HCT116 (cell line): ENCODE results near the gene PNLDC1. TPM values are rescaled to one million over a fixed set of nuclear protein-coding genes. Genes with fewer than 3 reads are reported as not detected.
"Not testable (repeated sequence)": the region's sequence is repeated elsewhere in the genome, so short reads cannot be mapped to it uniquely, and the experiment has no call there.

Experiments
- ATAC-seq: fragments of 200-7000 bp; cut with Tn5 transposase; 2 replicates; pipeline ENCODE4 v1.9.1; 2020; ENCODE audit warnings: mild to moderate bottlenecking, moderate library complexity
- BruUV-seq: library from RNA; stranded (reverse); fragments of 400-500 nt; replicated peaks from 2 replicates; lab custom pipeline; 2021; lab: Mats Ljungman, UMichigan
- CTCF ChIA-PET: fragments of 300-600 bp; sonication (Branson Sonifier 250); formaldehyde crosslinking; loops from one replicate; lab custom pipeline; 2021; ENCODE audit warnings: antibody characterized with exemption; lab: Charles Lee
- POLR2A ChIA-PET: fragments of 300-600, 350-600 bp; sonication (Branson Sonifier 250); formaldehyde crosslinking; loops from one replicate; lab custom pipeline; 2021; ENCODE audit warnings: antibody characterized with exemption; lab: Charles Lee
- RAD21 ChIA-PET, 2 experiments: fragments of 300-600 bp; sonication (Branson Sonifier 250); formaldehyde crosslinking; loops; one replicate each; lab custom pipeline; 2023; ENCODE audit warnings: low total read pairs in 2 of 2; ENCODE audit not compliant: uncharacterized antibody in 2 of 2, unreplicated experiment in 2 of 2, low non-redundant PET in 1 of 2; lab: Charles Lee
- DNase-seq: peaks from one replicate; pipeline ENCODE4 v3.0.0-alpha.2; 2010; ENCODE audit warnings: low read depth, low spot score
- H2AFZ ChIP-seq: fragments of 200-600 bp; shearing (Covaris generic), sonication (generic); 2 replicates; pipeline ENCODE4 v1.6.1; 2017; ENCODE audit warnings: low read depth, mixed run types, mixed read lengths, antibody characterized with exemption, low read length; ENCODE audit not compliant: poor library complexity, severe bottlenecking
- H3K27ac ChIP-seq: 2 replicates; pipeline ENCODE4 v1.5.1; 2012; ENCODE audit warnings: low read depth, low read length
- H3K27me3 ChIP-seq: fragments of 200-600 bp; sonication (generic); 2 replicates; pipeline ENCODE4 v1.6.1; 2016; ENCODE audit warnings: mixed run types, low read length, mixed read lengths; ENCODE audit not compliant: insufficient read depth
- H3K36me3 ChIP-seq, 2 experiments: fragments of 200-500 bp in 1 of 2; fragments of 200-600 bp in 1 of 2; sonication (Bioruptor generic) in 1 of 2; sonication (generic) in 1 of 2; 2 replicates each; pipeline versions ENCODE4 v1.5.1 to v1.6.1; 2014 to 2016; ENCODE audit warnings: low read length in 2 of 2, inconsistent platforms in 1 of 2, mixed read lengths in 1 of 2, mixed run types in 1 of 2; ENCODE audit not compliant: insufficient read depth in 2 of 2, control insufficient read depth in 1 of 2
- H3K4me1 ChIP-seq, 2 experiments: fragments of 200-600 bp in 1 of 2; sonication (generic) in 1 of 2; 2 replicates each; pipeline versions ENCODE4 v1.5.1 to v1.6.1; 2012 to 2017; ENCODE audit warnings: low read length in 2 of 2, inconsistent platforms in 1 of 2, mild to moderate bottlenecking in 1 of 2, mixed read lengths in 1 of 2, mixed run types in 1 of 2, moderate library complexity in 1 of 2; ENCODE audit not compliant: insufficient read depth in 2 of 2, control insufficient read depth in 1 of 2
- H3K4me2 ChIP-seq: fragments of 200-600 bp; sonication (generic); 2 replicates; pipeline ENCODE4 v1.6.1; 2017; ENCODE audit warnings: mixed run types, low read length, mixed read lengths
- H3K4me3 ChIP-seq, 2 experiments: fragments of 200-600 bp in 1 of 2; sonication (generic) in 1 of 2; replicated peaks in 1 of 2; 2 replicates each; pipeline ENCODE4 v1.5.1; 2011 to 2016; ENCODE audit warnings: low read length in 2 of 2, control low read depth in 1 of 2, low read depth in 1 of 2, mild to moderate bottlenecking in 1 of 2, mixed read lengths in 1 of 2, mixed run types in 1 of 2
- H3K79me2 ChIP-seq: fragments of 200-600 bp; sonication (generic); 2 replicates; pipeline ENCODE4 v1.6.1; 2017; ENCODE audit warnings: mild to moderate bottlenecking, mixed run types, low read length, moderate library complexity, mixed read lengths; ENCODE audit not compliant: insufficient read depth
- H3K9ac ChIP-seq: fragments of 200-600 bp; sonication (generic); 2 replicates; pipeline ENCODE4 v1.6.1; 2016; ENCODE audit warnings: low read length, mixed read lengths
- H3K9me2 ChIP-seq: fragments of 200-600 bp; sonication (generic), shearing (Covaris generic); 2 replicates; pipeline ENCODE4 v1.6.1; 2017; ENCODE audit warnings: mixed run types, mild to moderate bottlenecking, moderate library complexity; ENCODE audit not compliant: insufficient read depth
- H3K9me3 ChIP-seq, 2 experiments: fragments of 200-500 bp in 1 of 2; fragments of 200-600 bp in 1 of 2; sonication (Bioruptor generic) in 1 of 2; sonication (generic) in 1 of 2; 2 replicates each; pipeline ENCODE4 v1.6.1; 2014 to 2017; ENCODE audit warnings: low read length in 2 of 2, mixed read lengths in 2 of 2, inconsistent platforms in 1 of 2, low read depth in 1 of 2, mild to moderate bottlenecking in 1 of 2, mixed run types in 1 of 2, moderate library complexity in 1 of 2; ENCODE audit not compliant: control insufficient read depth in 1 of 2, insufficient read depth in 1 of 2
- H4K20me1 ChIP-seq: fragments of 200-600 bp; sonication (generic), shearing (Covaris generic); 2 replicates; pipeline ENCODE4 v1.6.1; 2017; ENCODE audit warnings: mixed run types, mild to moderate bottlenecking, moderate library complexity; ENCODE audit not compliant: insufficient read depth
- EGR1 ChIP-seq: IDR thresholded peaks from 2 replicates; pipeline ENCODE4 v1.6.1; 2012; ENCODE audit warnings: low read depth
- YY1 ChIP-seq: IDR thresholded peaks from 2 replicates; pipeline ENCODE4 v1.6.1; 2011; ENCODE audit warnings: low read length, low read depth, moderate library complexity, mild to moderate bottlenecking; ENCODE audit not compliant: insufficient replicate concordance; ENCODE audit errors: extremely low read depth
- intact Hi-C: fragments of 100-400 bp; cut with micrococcal nuclease; formaldehyde crosslinking; loops from 2 replicates; pipeline ENCODE4 v1.10.0; 2022
- total RNA-seq: library from RNA; stranded (reverse); gene quantifications from one replicate; pipeline ENCODE4 v1.2.1, GENCODE V29; 2021; ENCODE audit not compliant: unreplicated experiment
- TF ChIP-seq, protein P1 (sequence below), 3 experiments: fragments of 200-600 bp in 1 of 3; sonication (generic) in 1 of 3; IDR thresholded peaks in 2 of 3; conservative IDR thresholded peaks in 1 of 3; 2 replicates each; pipeline ENCODE4 v1.5.1; 2012 to 2017; ENCODE audit warnings: low read depth in 2 of 3, low read length in 2 of 3, antibody characterized with exemption in 1 of 3, borderline replicate concordance in 1 of 3, control low read depth in 1 of 3, mild to moderate bottlenecking in 1 of 3, mixed read lengths in 1 of 3, mixed run types in 1 of 3, moderate library complexity in 1 of 3; ENCODE audit not compliant: insufficient read depth in 1 of 3

PNLDC1 gene
- total RNA-seq, 1 experiment from 2014 or later = 0.37 TPM

DNA sequence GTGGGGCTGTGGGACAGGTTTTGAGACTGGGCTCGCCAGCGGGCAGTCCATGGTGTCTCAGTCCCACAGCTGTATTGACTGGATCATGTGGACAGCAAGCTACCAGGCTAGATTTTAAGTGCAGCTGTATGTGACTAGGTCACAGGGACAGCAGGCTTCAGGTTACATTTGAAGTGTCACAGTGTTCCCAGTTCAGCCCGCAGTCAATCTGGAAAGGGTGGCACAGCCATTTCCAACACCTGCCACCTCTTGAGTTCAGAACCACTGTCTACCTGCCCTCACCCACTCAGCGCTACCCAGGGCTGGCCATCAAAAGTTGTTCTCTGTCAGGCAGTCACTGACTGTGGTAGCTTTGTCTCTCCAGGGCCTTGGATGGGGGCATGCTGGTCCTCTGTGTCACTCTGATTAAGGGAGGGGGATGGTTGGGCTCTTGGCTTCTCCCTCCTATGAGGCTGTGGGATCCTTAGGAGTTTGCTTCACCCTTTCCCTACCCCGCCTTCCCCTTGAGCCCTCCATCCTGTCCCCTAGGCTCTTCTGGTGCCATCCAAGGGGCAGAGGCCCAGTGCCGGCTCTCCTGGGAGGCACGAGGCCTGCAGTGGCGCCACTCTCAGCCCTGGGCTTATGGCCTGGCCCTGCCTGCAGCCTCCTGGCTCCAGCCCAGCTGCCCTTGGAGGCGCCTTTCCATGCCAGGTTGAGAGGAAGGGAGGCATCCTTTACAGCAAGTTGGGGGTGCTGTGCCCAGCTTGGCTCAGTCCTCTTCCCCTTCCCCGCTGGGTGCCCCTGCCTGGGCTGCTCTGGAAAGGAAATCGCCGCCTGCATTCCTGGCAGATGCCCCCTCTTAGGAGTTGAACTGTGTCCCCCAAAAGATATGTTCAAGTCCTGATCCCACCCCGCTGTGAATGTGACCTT is 44.9 kb downstream of the PNLDC1 start (continued):
- no peak for TF ChIP-seq YY1
- TF ChIP-seq, protein P1, sequence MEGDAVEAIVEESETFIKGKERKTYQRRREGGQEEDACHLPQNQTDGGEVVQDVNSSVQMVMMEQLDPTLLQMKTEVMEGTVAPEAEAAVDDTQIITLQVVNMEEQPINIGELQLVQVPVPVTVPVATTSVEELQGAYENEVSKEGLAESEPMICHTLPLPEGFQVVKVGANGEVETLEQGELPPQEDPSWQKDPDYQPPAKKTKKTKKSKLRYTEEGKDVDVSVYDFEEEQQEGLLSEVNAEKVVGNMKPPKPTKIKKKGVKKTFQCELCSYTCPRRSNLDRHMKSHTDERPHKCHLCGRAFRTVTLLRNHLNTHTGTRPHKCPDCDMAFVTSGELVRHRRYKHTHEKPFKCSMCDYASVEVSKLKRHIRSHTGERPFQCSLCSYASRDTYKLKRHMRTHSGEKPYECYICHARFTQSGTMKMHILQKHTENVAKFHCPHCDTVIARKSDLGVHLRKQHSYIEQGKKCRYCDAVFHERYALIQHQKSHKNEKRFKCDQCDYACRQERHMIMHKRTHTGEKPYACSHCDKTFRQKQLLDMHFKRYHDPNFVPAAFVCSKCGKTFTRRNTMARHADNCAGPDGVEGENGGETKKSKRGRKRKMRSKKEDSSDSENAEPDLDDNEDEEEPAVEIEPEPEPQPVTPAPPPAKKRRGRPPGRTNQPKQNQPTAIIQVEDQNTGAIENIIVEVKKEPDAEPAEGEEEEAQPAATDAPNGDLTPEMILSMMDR (IDR thresholded peaks at IDR 0.05 in 2 of 3, conservative IDR thresholded peaks at IDR 0.05 in 1 of 3; ENCODE audit: borderline replicate concordance in 1 of 3, insufficient read depth in 1 of 3, low read depth in 2 of 3, low read length in 2 of 3) = no peak
- no peak for TF ChIP-seq EGR1

DNA sequence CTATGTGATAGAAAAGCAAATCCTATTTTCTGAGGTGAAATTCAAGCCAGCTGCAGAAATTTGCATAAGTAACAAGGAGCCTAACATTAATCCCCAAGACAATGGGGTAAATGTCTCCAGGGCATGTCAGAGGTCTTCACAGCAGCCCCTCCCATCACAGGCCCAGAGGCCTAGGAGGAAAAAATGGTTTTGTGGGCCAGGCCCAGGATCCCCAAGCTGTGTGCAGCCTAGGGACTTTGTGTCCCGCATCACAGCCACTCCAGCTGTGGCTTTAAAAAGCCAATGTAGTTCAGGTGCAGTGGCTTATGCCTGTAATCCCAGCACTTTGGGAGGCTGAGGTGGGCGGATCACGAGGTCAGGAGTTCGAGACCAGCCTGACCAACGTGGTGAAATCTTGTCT is 48.5 kb downstream of the PNLDC1 start:
- DNase-seq, H3K4me1 ChIP-seq, CTCF ChIA-PET, H3K36me3 ChIP-seq, H3K9me3 ChIP-seq, intact Hi-C loops, BruUV-seq, H3K79me2 ChIP-seq, H3K4me2 ChIP-seq, H3K9me2 ChIP-seq, H3K4me3 ChIP-seq, RAD21 ChIA-PET, H2AFZ ChIP-seq, H3K27me3 ChIP-seq, ATAC-seq, H4K20me1 ChIP-seq, H3K9ac ChIP-seq, POLR2A ChIA-PET, H3K27ac ChIP-seq: not testable (repeated sequence)

DNA sequence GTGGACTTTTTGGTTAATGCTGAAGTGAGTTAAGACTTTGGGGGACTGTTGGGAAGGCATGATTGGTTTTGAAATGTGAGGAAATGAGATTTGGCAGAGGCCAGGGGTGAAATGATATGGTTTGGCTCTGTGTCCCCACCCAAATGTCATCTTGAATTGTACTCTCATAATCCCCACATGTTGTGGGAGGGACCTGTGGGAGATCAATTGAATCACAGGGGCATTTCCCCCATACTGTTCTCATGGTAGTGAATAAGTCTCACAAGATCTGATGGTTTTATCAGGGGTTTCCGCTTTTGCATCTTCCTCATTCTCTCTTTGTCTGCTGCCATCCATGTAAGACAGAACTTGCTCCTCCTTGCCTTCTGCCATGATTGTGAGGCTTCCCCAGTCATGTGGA is 49.8 kb downstream of the PNLDC1 start:
- intact Hi-C loops = loop anchor here (10.0 kb wide), 1 partner anchor 675 kb away; no protein-coding TSS in a partner anchor
- H3K36me3 ChIP-seq, H3K9ac ChIP-seq, H3K9me2 ChIP-seq, H3K27me3 ChIP-seq, H3K4me2 ChIP-seq, H3K9me3 ChIP-seq, H3K4me3 ChIP-seq, H3K79me2 ChIP-seq, RAD21 ChIA-PET, DNase-seq, POLR2A ChIA-PET, H2AFZ ChIP-seq, ATAC-seq, H4K20me1 ChIP-seq, CTCF ChIA-PET, H3K4me1 ChIP-seq, H3K27ac ChIP-seq, BruUV-seq: not testable (repeated sequence)
